ENCODE results near the gene BRCA1.

BRCA1 gene

GRCh38 chr17:43126911-43127290 is 1.7 kb upstream of the BRCA1 start:
- TF ChIP-seq CTCF (IDR thresholded peaks at IDR 0.05; ENCODE audit: borderline replicate concordance, control extremely low read depth, extremely low read depth, insufficient read depth, missing control alignments) = no peak
- in situ Hi-C loops (cut with MboI; ENCODE audit: low sequenced_read_pairs, unreplicated experiment) = no loop called here
- DNase-seq (ENCODE audit: low spot score) = no peak

- no peak for TF ChIP-seq CTCF (IDR thresholded peaks at IDR 0.05; ENCODE audit: borderline replicate concordance, control extremely low read depth, extremely low read depth, insufficient read depth, missing control alignments)
- DNase-seq (ENCODE audit: low spot score) = no peak
- in situ Hi-C loops (cut with MboI; ENCODE audit: low sequenced_read_pairs, unreplicated experiment) = no loop called here
Observed at GRCh38 chr17:43125967-43126910, 1.1 kb upstream of the BRCA1 start.

- in situ Hi-C loops (cut with MboI; ENCODE audit: low sequenced_read_pairs, unreplicated experiment) = no loop called here
- TF ChIP-seq CTCF (IDR thresholded peaks at IDR 0.05; ENCODE audit: borderline replicate concordance, control extremely low read depth, extremely low read depth, insufficient read depth, missing control alignments) = no peak
- no peak for DNase-seq (ENCODE audit: low spot score)
Observed at GRCh38 chr17:43118679-43119615, 6.2 kb downstream of the BRCA1 start.

GRCh38 chr17:43114151-43114552 is 11.0 kb downstream of the BRCA1 start:
- in situ Hi-C loops (cut with MboI; ENCODE audit: low sequenced_read_pairs, unreplicated experiment) = no loop called here
- no peak for TF ChIP-seq CTCF (IDR thresholded peaks at IDR 0.05; ENCODE audit: borderline replicate concordance, control extremely low read depth, extremely low read depth, insufficient read depth, missing control alignments)
- no peak for DNase-seq (ENCODE audit: low spot score)

- DNase-seq (ENCODE audit: low spot score) = no peak
- in situ Hi-C loops (cut with MboI; ENCODE audit: low sequenced_read_pairs, unreplicated experiment) = no loop called here
- no peak for TF ChIP-seq CTCF (IDR thresholded peaks at IDR 0.05; ENCODE audit: borderline replicate concordance, control extremely low read depth, extremely low read depth, insufficient read depth, missing control alignments)
Observed at GRCh38 chr17:43106552-43106951, 18.6 kb downstream of the BRCA1 start.

- DNase-seq (ENCODE audit: low spot score) = no peak
- TF ChIP-seq CTCF (IDR thresholded peaks at IDR 0.05; ENCODE audit: borderline replicate concordance, control extremely low read depth, extremely low read depth, insufficient read depth, missing control alignments) = no peak
- in situ Hi-C loops (cut with MboI; ENCODE audit: low sequenced_read_pairs, unreplicated experiment) = no loop called here
Observed at GRCh38 chr17:43105146-43105545, 20.0 kb downstream of the BRCA1 start.
